Tibial nerve (tissue), 3 donors: ENCODE data around the gene PRTFDC1.

ENCODE experiments used
- EP300 ChIP-seq, 2 donors: sonication (generic); formaldehyde crosslinking; IDR thresholded peaks; one replicate each; pipeline ENCODE4 v1.6.1; 2017; ENCODE audit warnings: antibody characterized with exemption in 2 of 2, mild to moderate bottlenecking in 1 of 2
- POLR2A ChIP-seq, 2 donors: fragments of 450-650 bp; IDR thresholded peaks; one replicate each; pipeline ENCODE4 v1.6.1; 2017; ENCODE audit warnings: antibody characterized with exemption in 2 of 2, mild to moderate bottlenecking in 2 of 2, moderate library complexity in 2 of 2

GRCh38 chr10:24912215-24912614, 40.2 kb downstream of the PRTFDC1 start:
- no peak for TF ChIP-seq EP300 (IDR thresholded peaks at IDR 0.05)
- no peak for TF ChIP-seq POLR2A (IDR thresholded peaks at IDR 0.05)
